Kidney (tissue), 14 donors: ENCODE measurements around the gene MARCHF7. TPM values are rescaled to one million over a fixed set of nuclear protein-coding genes. Genes with fewer than 3 reads are reported as not detected.

Experiments used
- DNase-seq, 5 donors: peaks; one replicate each; pipeline ENCODE4 v3.0.0-alpha.2; 2013 to 2020
- FAIRE-seq: peaks from 2 replicates; lab custom pipeline; 2012; peaks lifted over from hg19 to GRCh38; lab: Jason Lieb, UNC
- H3K27ac ChIP-seq, 2 donors: one replicate each; pipeline ENCODE4 v1.7.0; 2013; ENCODE audit warnings: low read depth in 2 of 2, low read length in 2 of 2, inconsistent platforms in 1 of 2
- H3K27me3 ChIP-seq: one replicate; pipeline ENCODE4 v1.7.1; 2013; ENCODE audit warnings: low read length, inconsistent platforms; ENCODE audit not compliant: control insufficient read depth, insufficient read depth
- H3K36me3 ChIP-seq, 3 donors: one replicate each; pipeline versions ENCODE4 v1.7.0 to v1.7.1; 2013; ENCODE audit warnings: low read length in 3 of 3, control low read depth in 1 of 3, inconsistent platforms in 1 of 3; ENCODE audit not compliant: insufficient read depth in 3 of 3, control insufficient read depth in 2 of 3
- H3K4me1 ChIP-seq, 3 donors: one replicate each; pipeline versions ENCODE4 v1.7.0 to v1.7.1; 2013; ENCODE audit warnings: low read length in 3 of 3, inconsistent platforms in 1 of 3, low read depth in 1 of 3; ENCODE audit not compliant: control insufficient read depth in 2 of 3, insufficient read depth in 2 of 3
- H3K4me3 ChIP-seq, 3 donors: one replicate each; pipeline versions ENCODE4 v1.7.0 to v1.8.1; 2013; ENCODE audit warnings: low read length in 3 of 3, control low read depth in 1 of 3, inconsistent platforms in 1 of 3
- H3K9ac ChIP-seq, 3 donors: one replicate each; pipeline versions ENCODE4 v1.7.0 to v1.7.1; 2013; ENCODE audit warnings: low read length in 3 of 3, control low read depth in 1 of 3, inconsistent platforms in 1 of 3
- H3K9me3 ChIP-seq, 3 donors: one replicate each; pipeline versions ENCODE4 v1.7.0 to v1.7.1; 2013; ENCODE audit warnings: low read length in 3 of 3, control low read depth in 1 of 3, inconsistent platforms in 1 of 3; ENCODE audit not compliant: control insufficient read depth in 2 of 3, insufficient read depth in 1 of 3
- intact Hi-C: fragments of 100-400 bp; cut with DNase I; formaldehyde crosslinking; loops from one replicate; pipeline ENCODE4 v1.11.1; 2022
- polyA plus RNA-seq: library from polyadenylated mRNA; stranded (reverse); fragments of 350-450 nt; fragmentation: Illumina TruSeq; extraction: RNeasy Lipid Tissue Mini Kit (QIAGEN cat#74804); gene quantifications from one replicate; pipeline ENCODE4 v1.2.3, GENCODE V29; 2014; ENCODE audit warnings: low read depth, low replicate concordance; ENCODE audit not compliant: insufficient read depth
- total RNA-seq: library from RNA; stranded (reverse); fragmentation: NEBNext Ultra II Directional; extraction: Animal tissue kit (Norgen Biotek cat#: 25700); gene quantifications from one replicate; pipeline ENCODE4 v1.2.1, GENCODE V29; 2021
- TF ChIP-seq, protein P1 (sequence below): IDR thresholded peaks from 3 replicates; pipeline ENCODE4 v1.5.1; 2012; ENCODE audit warnings: mild to moderate bottlenecking, moderate library complexity, borderline replicate concordance; ENCODE audit not compliant: insufficient read depth; ENCODE audit errors: extremely low read depth
- donor health status: control.
- donor health status: control.
- donor health status: control.
- donor health status: control.
- donor health status: control.
- donor health status: DM: yes; HTN: yes; CAD: no.
- donor health status: Normal renal cell carcinoma (clear cell type).

Gene MARCHF7
- total and polyA plus RNA-seq, 2 donors from 2014 or later: 24.8 to 79.0 TPM

- Histone ChIP-seq H3K9me3 (no peaks in the 10 kb centered on the region), H3K4me1 (no peaks in the 10 kb centered on the region), H3K36me3 (no peaks in the 10 kb centered on the region), H3K27ac (no peak overlapping the region), H3K4me3 (no peak overlapping the region), H3K27me3 (no peaks in the 10 kb centered on the region), H3K9ac (no peak overlapping the region)
- DNase-seq (no peak), FAIRE-seq (no peak)
- intact Hi-C loops: no loop called here
- TF ChIP-seq, protein P1, sequence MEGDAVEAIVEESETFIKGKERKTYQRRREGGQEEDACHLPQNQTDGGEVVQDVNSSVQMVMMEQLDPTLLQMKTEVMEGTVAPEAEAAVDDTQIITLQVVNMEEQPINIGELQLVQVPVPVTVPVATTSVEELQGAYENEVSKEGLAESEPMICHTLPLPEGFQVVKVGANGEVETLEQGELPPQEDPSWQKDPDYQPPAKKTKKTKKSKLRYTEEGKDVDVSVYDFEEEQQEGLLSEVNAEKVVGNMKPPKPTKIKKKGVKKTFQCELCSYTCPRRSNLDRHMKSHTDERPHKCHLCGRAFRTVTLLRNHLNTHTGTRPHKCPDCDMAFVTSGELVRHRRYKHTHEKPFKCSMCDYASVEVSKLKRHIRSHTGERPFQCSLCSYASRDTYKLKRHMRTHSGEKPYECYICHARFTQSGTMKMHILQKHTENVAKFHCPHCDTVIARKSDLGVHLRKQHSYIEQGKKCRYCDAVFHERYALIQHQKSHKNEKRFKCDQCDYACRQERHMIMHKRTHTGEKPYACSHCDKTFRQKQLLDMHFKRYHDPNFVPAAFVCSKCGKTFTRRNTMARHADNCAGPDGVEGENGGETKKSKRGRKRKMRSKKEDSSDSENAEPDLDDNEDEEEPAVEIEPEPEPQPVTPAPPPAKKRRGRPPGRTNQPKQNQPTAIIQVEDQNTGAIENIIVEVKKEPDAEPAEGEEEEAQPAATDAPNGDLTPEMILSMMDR: no peak
Observed at GRCh38 chr2:159684796-159685195, 27.5 kb upstream of the MARCHF7 start.

GRCh38 chr2:159694500-159695040, 17.7 kb upstream of the MARCHF7 start:
- Histone ChIP-seq H3K4me1 (no peaks in the 10 kb centered on the region), H3K9ac (no peak overlapping the region), H3K4me3 (no peak overlapping the region), H3K36me3 (no peaks in the 10 kb centered on the region), H3K9me3 (no peaks in the 10 kb centered on the region), H3K27ac (no peak overlapping the region), H3K27me3 (no peaks in the 10 kb centered on the region)
- intact Hi-C loops: no loop called here
- FAIRE-seq: no peak
- TF ChIP-seq, protein P1: no peak
- no peak for DNase-seq

DNA sequence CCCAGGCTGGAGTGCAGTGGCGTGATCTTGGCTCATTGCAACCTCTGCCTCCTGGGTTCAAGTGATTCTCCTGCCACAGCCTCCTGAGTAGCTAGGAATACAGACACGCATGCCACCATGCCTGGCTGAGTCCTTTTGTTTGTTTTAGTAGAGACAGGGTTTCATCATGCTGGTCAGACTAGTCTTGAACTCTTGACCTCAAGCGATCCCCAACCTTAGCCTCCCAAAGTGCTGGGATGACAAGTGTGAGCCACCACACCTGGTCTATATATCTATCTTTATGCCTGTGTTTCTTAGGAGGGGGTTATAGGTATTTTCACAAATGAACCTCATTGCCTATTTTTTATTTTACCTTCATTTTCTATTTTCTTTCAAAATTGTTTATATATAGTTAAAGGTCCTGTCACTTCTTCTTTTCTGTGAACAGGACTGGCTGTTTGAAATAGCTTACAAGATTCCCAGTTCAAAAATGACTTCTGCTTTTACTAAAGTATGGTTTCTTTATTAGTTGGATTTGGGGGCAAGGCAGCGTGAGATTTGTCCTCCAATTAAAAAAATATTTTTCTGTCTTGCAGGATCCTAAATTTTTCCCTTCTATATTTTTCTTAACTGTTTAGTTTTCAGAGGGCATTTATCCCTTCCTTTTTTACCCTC, 16.4 kb upstream of the MARCHF7 start:
- Histone ChIP-seq H3K36me3 (no peaks in the 10 kb centered on the region), H3K4me3 (no peak overlapping the region), H3K27me3 (no peaks in the 10 kb centered on the region), H3K9ac (no peak overlapping the region), H3K4me1 (no peaks in the 10 kb centered on the region), H3K27ac (no peak overlapping the region), H3K9me3 (no peaks in the 10 kb centered on the region)
- DNase-seq: no peak
- FAIRE-seq: no peak
- TF ChIP-seq, protein P1: no peak
- intact Hi-C loops: no loop called here
